Muscle of leg (tissue), 11 donors: Measurements from ENCODE around the gene GRIK3. TPM values are rescaled to one million over a fixed set of nuclear protein-coding genes. Genes with fewer than 3 reads are reported as not detected.

Experiments
- DNase-seq: peaks from one replicate; pipeline ENCODE4 v3.0.0; 2013
- H3K27ac ChIP-seq: one replicate; pipeline ENCODE4 v1.5.1; 2013; ENCODE audit warnings: mild to moderate bottlenecking, low read length, control low read depth
- H3K27me3 ChIP-seq: one replicate; pipeline ENCODE4 v1.6.1; 2013; ENCODE audit warnings: low read length; ENCODE audit not compliant: control insufficient read depth, insufficient read depth
- H3K36me3 ChIP-seq: one replicate; pipeline ENCODE4 v1.6.1; 2013; ENCODE audit warnings: low read length; ENCODE audit not compliant: control insufficient read depth, insufficient read depth
- H3K4me1 ChIP-seq: one replicate; pipeline ENCODE4 v1.6.1; 2013; ENCODE audit warnings: low read length; ENCODE audit not compliant: control insufficient read depth, insufficient read depth
- H3K4me3 ChIP-seq: one replicate; pipeline ENCODE4 v1.5.1; 2013; ENCODE audit warnings: low read length, control low read depth
- H3K9me3 ChIP-seq: replicated peaks from 2 replicates; pipeline ENCODE4 v1.6.1; 2013; ENCODE audit warnings: low read depth, low read length; ENCODE audit not compliant: control insufficient read depth
- WGBS: methylation state at CpG from one replicate; pipeline ENCODE4 v1.1.5; 2013; ENCODE audit warnings: missing lambda C conversion rate; ENCODE audit not compliant: insufficient coverage; 5-methylcytosine and 5-hydroxymethylcytosine counted together
- polyA plus RNA-seq, 8 donors: library from polyadenylated mRNA; unstranded; fragments of 120-200 nt; gene quantifications; one replicate each; pipeline versions ENCODE4 v1.2.1 to v1.2.3, GENCODE V29; 2013; ENCODE audit warnings: inconsistent platforms in 1 of 8, low replicate concordance in 1 of 8; ENCODE audit not compliant: insufficient read length in 8 of 8, insufficient read depth in 1 of 8
- total RNA-seq: library from RNA; stranded (reverse); fragments of 120-200 nt; gene quantifications from one replicate; pipeline ENCODE4 v1.2.4, GENCODE V29; 2013

Gene GRIK3
- total and polyA plus RNA-seq, 9 donors, result 0.44 to 3.3 (median 1.1) TPM

GRCh38 chr1:37035796-37036666 lies 1.7 kb upstream of the GRIK3 start:
- H3K4me1 ChIP-seq, result peaks cover 2% of the 10 kb centered on the region
- no peak overlapping the region for H3K4me3 ChIP-seq
- H3K27ac ChIP-seq, result no peak overlapping the region
- H3K27me3 ChIP-seq, result peaks cover 86% of the 10 kb centered on the region
- no peaks in the 10 kb centered on the region for H3K9me3 ChIP-seq
- no peak for DNase-seq
- WGBS, result 3% methylated on average over 14 of the region's 20 CpGs
- H3K36me3 ChIP-seq, result no peaks in the 10 kb centered on the region

GRCh38 chr1:37035014-37035691 lies 838 bp upstream of the GRIK3 start:
- H3K4me1 ChIP-seq, result peaks cover 2% of the 10 kb centered on the region
- no peak overlapping the region for H3K4me3 ChIP-seq
- H3K27ac ChIP-seq, result no peak overlapping the region
- H3K9me3 ChIP-seq, result no peaks in the 10 kb centered on the region
- whole genome bisulfite sequencing, result 1% methylated on average over 10 of the region's 27 CpGs
- H3K36me3 ChIP-seq, result no peaks in the 10 kb centered on the region
- H3K27me3 ChIP-seq, result peaks cover 88% of the 10 kb centered on the region
- no peak for DNase-seq

GRCh38 chr1:37033355-37034101 lies 787 bp downstream of the GRIK3 start:
- Histone ChIP-seq H3K36me3 (no peaks in the 10 kb centered on the region), H3K4me3 (no peak overlapping the region), H3K9me3 (no peaks in the 10 kb centered on the region), H3K27me3 (peaks cover 89% of the 10 kb centered on the region), H3K27ac (no peak overlapping the region), H3K4me1 (peaks cover 2% of the 10 kb centered on the region)
- DNase-seq, result no peak
- under 1% methylated on average over 65 of the region's 66 CpGs for WGBS

- Histone ChIP-seq H3K4me3 (no peak overlapping the region), H3K9me3 (no peaks in the 10 kb centered on the region), H3K4me1 (peaks cover 2% of the 10 kb centered on the region), H3K27ac (no peak overlapping the region), H3K36me3 (no peaks in the 10 kb centered on the region), H3K27me3 (peaks cover 84% of the 10 kb centered on the region)
- DNase-seq, result no peak
- WGBS, result under 1% methylated on average over 60 of the region's 60 CpGs
Observed at GRCh38 chr1:37032660-37033354, 1.5 kb downstream of the GRIK3 start.

GRCh38 chr1:37031871-37032270 lies 2.4 kb downstream of the GRIK3 start:
- no peak overlapping the region for H3K27ac ChIP-seq
- no peaks in the 10 kb centered on the region for H3K36me3 ChIP-seq
- H3K27me3 ChIP-seq, result peaks cover 74% of the 10 kb centered on the region
- no peak for DNase-seq
- peaks cover 2% of the 10 kb centered on the region for H3K4me1 ChIP-seq
- WGBS, result no CpG with 5 or more reads among the region's 9 CpGs
- no peak overlapping the region for H3K4me3 ChIP-seq
- no peaks in the 10 kb centered on the region for H3K9me3 ChIP-seq

- WGBS, result 63% methylated on average over 2 of the region's 8 CpGs
- Histone ChIP-seq H3K27ac (no peak overlapping the region), H3K27me3 (peaks cover 70% of the 10 kb centered on the region), H3K36me3 (no peaks in the 10 kb centered on the region), H3K4me3 (no peak overlapping the region), H3K9me3 (no peaks in the 10 kb centered on the region), H3K4me1 (peaks cover 2% of the 10 kb centered on the region)
- DNase-seq, result no peak
Observed at GRCh38 chr1:37031429-37031828, 2.9 kb downstream of the GRIK3 start.

- Histone ChIP-seq H3K36me3 (no peaks in the 10 kb centered on the region), H3K4me3 (no peak overlapping the region), H3K4me1 (no peaks in the 10 kb centered on the region), H3K27me3 (peaks cover 53% of the 10 kb centered on the region), H3K9me3 (no peaks in the 10 kb centered on the region), H3K27ac (no peak overlapping the region)
- WGBS, result 30% methylated on average over 12 of the region's 12 CpGs
- DNase-seq, result no peak
Observed at GRCh38 chr1:37028981-37029617, 5.2 kb downstream of the GRIK3 start.

GRCh38 chr1:37021502-37021901 lies 12.8 kb downstream of the GRIK3 start:
- Histone ChIP-seq H3K4me1 (no peaks in the 10 kb centered on the region), H3K27ac (no peak overlapping the region), H3K4me3 (no peak overlapping the region), H3K27me3 (peaks cover 3% of the 10 kb centered on the region), H3K36me3 (no peaks in the 10 kb centered on the region), H3K9me3 (no peaks in the 10 kb centered on the region)
- no peak for DNase-seq
- no CpG with 5 or more reads among the region's 2 CpGs for WGBS

GRCh38 chr1:37020653-37021277 lies 13.6 kb downstream of the GRIK3 start:
- Histone ChIP-seq H3K36me3 (no peaks in the 10 kb centered on the region), H3K27me3 (peaks cover 3% of the 10 kb centered on the region), H3K4me1 (no peaks in the 10 kb centered on the region), H3K9me3 (no peaks in the 10 kb centered on the region), H3K4me3 (no peak overlapping the region), H3K27ac (no peak overlapping the region)
- 0% methylated on average over 3 of the region's 8 CpGs for WGBS
- DNase-seq, result peak; percentile 16
